ENCODE data around the gene FGF22.

DNA sequence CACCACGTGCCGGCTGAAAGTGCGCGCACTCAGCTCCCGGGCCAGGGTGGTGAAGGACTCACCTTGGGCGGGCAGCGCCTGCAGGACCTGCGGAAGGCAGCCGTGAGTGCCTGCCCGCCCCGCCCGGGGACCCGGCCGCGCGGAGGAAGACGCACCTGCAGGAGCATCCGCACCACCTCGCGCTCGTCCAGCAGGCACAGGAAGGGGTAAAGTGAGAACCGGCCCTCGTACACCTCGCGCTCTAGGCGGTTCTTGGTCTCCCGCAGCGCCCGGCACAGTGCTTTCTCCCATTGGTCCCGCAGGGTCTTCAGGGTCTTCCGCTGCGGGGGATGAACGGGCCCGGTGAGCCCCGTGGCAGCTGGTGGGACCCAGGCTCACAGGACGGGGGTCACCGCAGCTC is 17.0 kb upstream of the FGF22 start:
- TF ChIP-seq NFIC (IDR thresholded peaks at IDR 0.05), result no peak
- TF ChIP-seq CREB1 (IDR thresholded peaks at IDR 0.05; ENCODE audit: low read depth), result no peak
- TF ChIP-seq, protein P1, sequence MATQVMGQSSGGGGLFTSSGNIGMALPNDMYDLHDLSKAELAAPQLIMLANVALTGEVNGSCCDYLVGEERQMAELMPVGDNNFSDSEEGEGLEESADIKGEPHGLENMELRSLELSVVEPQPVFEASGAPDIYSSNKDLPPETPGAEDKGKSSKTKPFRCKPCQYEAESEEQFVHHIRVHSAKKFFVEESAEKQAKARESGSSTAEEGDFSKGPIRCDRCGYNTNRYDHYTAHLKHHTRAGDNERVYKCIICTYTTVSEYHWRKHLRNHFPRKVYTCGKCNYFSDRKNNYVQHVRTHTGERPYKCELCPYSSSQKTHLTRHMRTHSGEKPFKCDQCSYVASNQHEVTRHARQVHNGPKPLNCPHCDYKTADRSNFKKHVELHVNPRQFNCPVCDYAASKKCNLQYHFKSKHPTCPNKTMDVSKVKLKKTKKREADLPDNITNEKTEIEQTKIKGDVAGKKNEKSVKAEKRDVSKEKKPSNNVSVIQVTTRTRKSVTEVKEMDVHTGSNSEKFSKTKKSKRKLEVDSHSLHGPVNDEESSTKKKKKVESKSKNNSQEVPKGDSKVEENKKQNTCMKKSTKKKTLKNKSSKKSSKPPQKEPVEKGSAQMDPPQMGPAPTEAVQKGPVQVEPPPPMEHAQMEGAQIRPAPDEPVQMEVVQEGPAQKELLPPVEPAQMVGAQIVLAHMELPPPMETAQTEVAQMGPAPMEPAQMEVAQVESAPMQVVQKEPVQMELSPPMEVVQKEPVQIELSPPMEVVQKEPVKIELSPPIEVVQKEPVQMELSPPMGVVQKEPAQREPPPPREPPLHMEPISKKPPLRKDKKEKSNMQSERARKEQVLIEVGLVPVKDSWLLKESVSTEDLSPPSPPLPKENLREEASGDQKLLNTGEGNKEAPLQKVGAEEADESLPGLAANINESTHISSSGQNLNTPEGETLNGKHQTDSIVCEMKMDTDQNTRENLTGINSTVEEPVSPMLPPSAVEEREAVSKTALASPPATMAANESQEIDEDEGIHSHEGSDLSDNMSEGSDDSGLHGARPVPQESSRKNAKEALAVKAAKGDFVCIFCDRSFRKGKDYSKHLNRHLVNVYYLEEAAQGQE (IDR thresholded peaks at IDR 0.05; ENCODE audit: low read depth), result no peak
- no peak for TF ChIP-seq TAF1 (IDR thresholded peaks at IDR 0.05; ENCODE audit: low read depth)
- TF ChIP-seq FOXM1 (IDR thresholded peaks at IDR 0.05; ENCODE audit: borderline replicate concordance, low read depth), result no peak
- TF ChIP-seq RAD21 (IDR thresholded peaks at IDR 0.05; ENCODE audit: low read depth), result no peak
- TF ChIP-seq EGR1 (IDR thresholded peaks at IDR 0.05), result no peak
- TF ChIP-seq TCF12 (IDR thresholded peaks at IDR 0.05; ENCODE audit: low read depth), result no peak
- no peak for TF ChIP-seq EP300 (IDR thresholded peaks at IDR 0.05; ENCODE audit: borderline replicate concordance)
- TF ChIP-seq, protein P2, sequence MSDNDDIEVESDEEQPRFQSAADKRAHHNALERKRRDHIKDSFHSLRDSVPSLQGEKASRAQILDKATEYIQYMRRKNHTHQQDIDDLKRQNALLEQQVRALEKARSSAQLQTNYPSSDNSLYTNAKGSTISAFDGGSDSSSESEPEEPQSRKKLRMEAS (IDR thresholded peaks at IDR 0.05), result no peak
- no peak for TF ChIP-seq ZBTB7A (IDR thresholded peaks at IDR 0.05; ENCODE audit: low read depth)
